HepG2 (cell line): Measurements from ENCODE around the gene PARK7. TPM values are rescaled to one million over a fixed set of nuclear protein-coding genes. Genes with fewer than 3 reads are reported as not detected.
A peak's percentile ranks its signal among the peaks of the same experiment; 100 is the strongest.

Experiments used
- ATAC-seq: fragments of 200-7000 bp; cut with Tn5 transposase; 3 replicates; pipeline ENCODE4 v1.9.1; 2020; ENCODE audit warnings: mild to moderate bottlenecking, moderate library complexity
- BruUV-seq: library from RNA; stranded (reverse); fragments of 400-500 nt; replicated peaks from 2 replicates; lab custom pipeline; 2021; lab: Mats Ljungman, UMichigan
- CTCF ChIA-PET: fragments of 300-600 bp; formaldehyde crosslinking; extraction: SDS; loops from one replicate; lab custom pipeline; 2021; ENCODE audit warnings: low total read pairs, inconsistent platforms, low intra/inter-chr PET ratio; lab: Yijun Ruan, JAX
- POLR2A ChIA-PET: fragments of 350-600 bp; sonication (Branson Sonifier 250); formaldehyde crosslinking; loops from one replicate; lab custom pipeline; 2020; ENCODE audit warnings: antibody characterized with exemption, inconsistent platforms; lab: Yijun Ruan, JAX
- DNase-seq: peaks from one replicate; pipeline ENCODE4 v3.0.0-alpha.2; 2015; ENCODE audit warnings: low spot score
- FAIRE-seq: peaks from 3 replicates; lab custom pipeline; 2011; peaks lifted over from hg19 to GRCh38; lab: Jason Lieb, UNC
- H2AFZ ChIP-seq: one replicate; pipeline ENCODE4 v1.6.1; 2011; ENCODE audit warnings: low read length, inconsistent platforms
- H3K27ac ChIP-seq: fragments of 300-600 bp; 3 replicates; pipeline ENCODE4 v1.8.0; 2011; ENCODE audit warnings: mixed run types, mild to moderate bottlenecking, mixed read lengths, low read length, inconsistent platforms; ENCODE audit not compliant: insufficient read depth; ENCODE audit errors: extremely low read length
- H3K27me3 ChIP-seq, 2 experiments: fragments of 200-600 bp in 1 of 2; 2 replicates in 1 of 2; 3 replicates in 1 of 2; pipeline versions ENCODE4 v1.6.0 to v1.8.0; 2011; ENCODE audit warnings: low read length in 2 of 2, mild to moderate bottlenecking in 2 of 2, moderate library complexity in 2 of 2, inconsistent platforms in 1 of 2; ENCODE audit not compliant: insufficient read depth in 2 of 2, control insufficient read depth in 1 of 2
- H3K36me3 ChIP-seq, 2 experiments: fragments of 200-600 bp in 1 of 2; replicated peaks in 1 of 2; 2 replicates in 1 of 2; 3 replicates in 1 of 2; pipeline versions ENCODE4 v1.5.1 to v1.8.0; 2011; ENCODE audit warnings: low read length in 2 of 2, inconsistent platforms in 1 of 2; ENCODE audit not compliant: insufficient read depth in 2 of 2, control insufficient read depth in 1 of 2
- H3K4me1 ChIP-seq: 2 replicates; pipeline ENCODE4 v1.5.1; 2012; ENCODE audit warnings: low read length, inconsistent platforms; ENCODE audit not compliant: insufficient read depth
- H3K4me2 ChIP-seq: 2 replicates; pipeline ENCODE4 v1.6.0; 2011; ENCODE audit warnings: low read depth, low read length, inconsistent platforms
- H3K4me3 ChIP-seq, 3 experiments: fragments of 200-600 bp in 1 of 3; sonication (generic), shearing (Covaris generic) in 1 of 3; replicated peaks in 1 of 3; 2 replicates each; pipeline ENCODE4 v1.5.1; 2011 to 2016; ENCODE audit warnings: low read length in 3 of 3, inconsistent platforms in 2 of 3, low read depth in 2 of 3, mild to moderate bottlenecking in 2 of 3, control low read depth in 1 of 3, mixed read lengths in 1 of 3; ENCODE audit not compliant: insufficient read depth in 1 of 3
- H3K79me2 ChIP-seq: one replicate; pipeline ENCODE4 v1.6.1; 2011; ENCODE audit warnings: low read length, inconsistent platforms; ENCODE audit not compliant: insufficient read depth
- H3K9ac ChIP-seq: 2 replicates; pipeline ENCODE4 v1.6.0; 2011; ENCODE audit warnings: mild to moderate bottlenecking, low read depth, low read length, inconsistent platforms; ENCODE audit not compliant: insufficient read depth
- H3K9me3 ChIP-seq: 2 replicates; pipeline ENCODE4 v1.5.1; 2012; ENCODE audit warnings: mild to moderate bottlenecking, low read length
- H4K20me1 ChIP-seq: 2 replicates; pipeline ENCODE4 v1.6.0; 2011; ENCODE audit warnings: inconsistent platforms, mild to moderate bottlenecking, low read length, moderate library complexity; ENCODE audit not compliant: insufficient read depth
- BHLHE40 ChIP-seq: IDR thresholded peaks from 2 replicates; pipeline ENCODE4 v1.6.1; 2011; ENCODE audit warnings: low read length, improper control_type of control experiment
- CHCHD3 ChIP-seq: sonication (generic); formaldehyde crosslinking; IDR thresholded peaks from 2 replicates; pipeline ENCODE4 v1.8.0; 2022; ENCODE audit warnings: mild to moderate bottlenecking, missing genetic modification reagents, moderate library complexity
- CREB1 ChIP-seq, 2 experiments: fragments of 450-650 bp in 1 of 2; IDR thresholded peaks; 2 replicates each; pipeline ENCODE4 v1.6.1; 2016 to 2017; ENCODE audit warnings: control low read depth in 1 of 2, mild to moderate bottlenecking in 1 of 2, missing compliant biosample characterization in 1 of 2, missing genetic modification characterization in 1 of 2
- DMAP1 ChIP-seq: IDR thresholded peaks from 2 replicates; pipeline ENCODE4 v1.6.1; 2016
- GPN1 ChIP-seq: sonication (generic); formaldehyde crosslinking; IDR thresholded peaks from 2 replicates; pipeline ENCODE4 v1.5.1; 2020; ENCODE audit warnings: missing genetic modification reagents, borderline replicate concordance
- HDAC1 ChIP-seq: sonication (generic); formaldehyde crosslinking; IDR thresholded peaks from 2 replicates; pipeline ENCODE4 v1.5.1; 2020; ENCODE audit warnings: mild to moderate bottlenecking, missing genetic modification reagents
- HDAC2 ChIP-seq: sonication (generic); formaldehyde crosslinking; IDR thresholded peaks from 2 replicates; pipeline ENCODE4 v1.4.0; 2020; ENCODE audit warnings: missing genetic modification reagents
- IRF2 ChIP-seq: IDR thresholded peaks from 2 replicates; pipeline ENCODE4 v1.6.1; 2018; ENCODE audit warnings: missing genetic modification reagents, missing compliant biosample characterization
- JUN ChIP-seq: sonication (generic); formaldehyde crosslinking; IDR thresholded peaks from 2 replicates; pipeline ENCODE4 v1.4.0; 2020; ENCODE audit warnings: mild to moderate bottlenecking, missing genetic modification reagents
- NFATC3 ChIP-seq: sonication (generic); formaldehyde crosslinking; IDR thresholded peaks from 2 replicates; pipeline ENCODE4 v1.5.1; 2020; ENCODE audit warnings: mild to moderate bottlenecking, missing genetic modification reagents
- NFYB ChIP-seq: sonication (generic); formaldehyde crosslinking; IDR thresholded peaks from 2 replicates; pipeline ENCODE4 v1.4.0; 2020; ENCODE audit warnings: missing genetic modification reagents
- NFYC ChIP-seq: IDR thresholded peaks from 2 replicates; pipeline ENCODE4 v1.6.1; 2016; ENCODE audit warnings: missing genetic modification reagents, missing compliant biosample characterization
- SMC3 ChIP-seq: IDR thresholded peaks from 2 replicates; pipeline ENCODE4 v1.6.1; 2011; ENCODE audit warnings: low read length, improper control_type of control experiment
- SPEN ChIP-seq: sonication (generic); formaldehyde crosslinking; IDR thresholded peaks from 2 replicates; pipeline ENCODE4 v1.5.1; 2020; ENCODE audit warnings: low read depth, mild to moderate bottlenecking, missing genetic modification reagents
- TARDBP ChIP-seq: sonication (generic); formaldehyde crosslinking; IDR thresholded peaks from 2 replicates; pipeline ENCODE4 v1.8.0; 2022; ENCODE audit warnings: mild to moderate bottlenecking, missing genetic modification reagents
- TEAD2 ChIP-seq: sonication (generic); formaldehyde crosslinking; IDR thresholded peaks from 2 replicates; pipeline ENCODE4 v1.9.0; 2021; ENCODE audit warnings: missing genetic modification reagents
- WIZ ChIP-seq: sonication (generic); formaldehyde crosslinking; IDR thresholded peaks from 2 replicates; pipeline ENCODE4 v1.5.1; 2020; ENCODE audit warnings: mild to moderate bottlenecking, missing genetic modification reagents
- ZBTB1 ChIP-seq: sonication (generic); formaldehyde crosslinking; IDR thresholded peaks from 2 replicates; pipeline ENCODE4 v1.4.0; 2020; ENCODE audit warnings: missing genetic modification reagents, borderline replicate concordance
- ZBTB21 ChIP-seq: sonication (generic); formaldehyde crosslinking; IDR thresholded peaks from 2 replicates; pipeline ENCODE4 v1.4.0; 2020; ENCODE audit warnings: missing genetic modification reagents
- ZBTB44 ChIP-seq: sonication (generic); formaldehyde crosslinking; IDR thresholded peaks from 2 replicates; pipeline ENCODE4 v1.4.0; 2020; ENCODE audit warnings: missing genetic modification reagents
- ZC3H13 ChIP-seq: sonication (generic); formaldehyde crosslinking; IDR thresholded peaks from 2 replicates; pipeline ENCODE4 v1.8.1; 2023; ENCODE audit warnings: mild to moderate bottlenecking, missing genetic modification reagents, moderate library complexity
- ZNF337 ChIP-seq: sonication (generic); formaldehyde crosslinking; IDR thresholded peaks from 2 replicates; pipeline ENCODE4 v1.5.1; 2020; ENCODE audit warnings: missing genetic modification reagents, low read depth, mild to moderate bottlenecking, borderline replicate concordance
- WGBS: methylation state at CpG from one replicate; pipeline ENCODE4 v1.1.6; 2017; ENCODE audit warnings: low lambda C conversion rate; 5-methylcytosine and 5-hydroxymethylcytosine counted together
- in situ Hi-C: cut with HindIII; loops from 2 replicates; pipeline ENCODE4 v1.10.0; 2017; ENCODE audit warnings: low pct_unique_long_range_greater_than_20kb; ENCODE audit not compliant: extremely low pct_ligation_motif_present
- intact Hi-C: fragments of 100-400 bp; cut with micrococcal nuclease; formaldehyde crosslinking; loops from one replicate; pipeline ENCODE4 v1.10.0; 2022; ENCODE audit not compliant: unreplicated experiment
- polyA plus RNA-seq, 8 experiments: library from polyadenylated mRNA; depleted of rRNA in 3 of 8; stranded (reverse) in 7 of 8; unstranded in 1 of 8; fragments of >200 nt; fragmentation: Illumina TruSeq in 4 of 8; extraction: Trizol in 4 of 8; gene quantifications; 2 replicates each; pipeline versions ENCODE4 v1.2.1 to v1.2.3, GENCODE V29; 2011 to 2016; ENCODE audit warnings: low read depth in 4 of 8, missing spikeins in 1 of 8, mixed read lengths in 1 of 8; ENCODE audit not compliant: insufficient read depth in 1 of 8
- total RNA-seq, 5 experiments: library from RNA; depleted of rRNA; stranded (reverse); fragments of >200 nt; fragmentation: Illumina TruSeq; extraction: Trizol; gene quantifications; 2 replicates each; pipeline ENCODE4 v1.2.3, GENCODE V29; 2016; ENCODE audit warnings: low read depth in 1 of 5
- TF ChIP-seq, protein P1 (sequence below): sonication (generic); formaldehyde crosslinking; IDR thresholded peaks from 2 replicates; pipeline ENCODE4 v1.4.0; 2020; ENCODE audit warnings: missing genetic modification reagents, low read depth, mild to moderate bottlenecking, borderline replicate concordance

The PARK7 gene
- total and polyA plus RNA-seq, 2 of the 13 experiments (the other 11 are each of a cell fraction or from before 2014, with no cell fraction given) = 212 to 296 TPM

DNA sequence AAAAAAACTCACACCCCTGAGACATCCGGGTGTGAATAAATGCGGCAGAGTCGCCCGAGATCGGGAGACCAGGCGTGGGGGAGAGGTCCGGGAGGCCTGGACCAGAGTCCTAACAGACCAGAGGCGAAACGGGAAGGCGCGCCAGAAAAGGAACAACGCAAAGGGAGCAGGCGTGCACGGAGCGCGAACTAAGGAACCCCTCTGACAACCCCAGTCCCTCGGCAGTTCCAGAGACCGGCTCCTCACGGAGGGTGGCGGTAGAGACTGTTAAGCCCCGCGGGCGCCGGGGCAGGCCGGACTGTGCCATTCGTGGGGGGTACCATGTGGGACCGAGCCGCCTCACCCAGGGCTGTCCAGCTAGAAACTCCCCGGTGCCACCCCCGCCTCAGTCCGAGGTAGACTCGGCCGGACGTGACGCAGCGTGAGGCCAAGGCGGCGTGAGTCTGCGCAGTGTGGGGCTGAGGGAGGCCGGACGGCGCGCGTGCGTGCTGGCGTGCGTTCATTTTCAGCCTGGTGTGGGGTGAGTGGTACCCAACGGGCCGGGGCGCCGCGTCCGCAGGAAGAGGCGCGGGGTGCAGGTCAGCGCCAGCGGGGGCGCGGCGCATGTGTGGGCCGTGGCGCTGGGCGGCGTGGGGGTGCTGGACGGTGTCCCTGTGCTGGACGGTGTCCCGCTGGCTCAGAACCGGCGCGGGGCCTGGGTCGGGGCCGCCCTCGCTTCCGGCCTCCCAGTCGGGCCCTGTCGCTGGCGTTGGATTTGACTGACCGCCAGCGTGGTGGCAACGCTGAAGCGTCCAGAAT, at the start of gene PARK7 (continued):
- TF ChIP-seq SMC3 (no peak; the same call in 1 of the 2 replicates), ZNF337 (CRISPR knock-in tag) (peak; percentile 94), HDAC2 (CRISPR knock-in tag) (no peak), NFYB (no peak)

GRCh38 chr1:7912145-7912544, 49.4 kb upstream of the PARK7 start:
- POLR2A ChIA-PET = no interaction called here
- intact Hi-C loops (no loop called here), in situ Hi-C loops (no loop called here)
- no peaks in the 10 kb centered on the region for H3K79me2 ChIP-seq
- no peak overlapping the region for H2AFZ ChIP-seq
- CTCF ChIA-PET = no interaction called here
- no peak overlapping the region for H3K27ac ChIP-seq
- H3K36me3 ChIP-seq = no peaks in the 10 kb centered on the region
- no peaks in the 10 kb centered on the region for H3K9me3 ChIP-seq
- H3K4me1 ChIP-seq = peaks cover 7% of the 10 kb centered on the region
- WGBS = 58% methylated on average over 3 of the region's 3 CpGs
- H3K4me2 ChIP-seq = 0 out of 2 replicates have a peak overlapping the region, but pooled peaks have one; percentile 83
- H3K9ac ChIP-seq = no peak overlapping the region
- H3K27me3 ChIP-seq = peaks cover 3 to 15% of the 10 kb centered on the region in 2 experiments; a peak in 3 of 5 replicates
- no peak for DNase-seq
- no peak for ATAC-seq
- no peak for FAIRE-seq
- no TSS peak for BruUV-seq
- no peak overlapping the region for H3K4me3 ChIP-seq
- TF ChIP-seq ZC3H13 (CRISPR knock-in tag) (no peak), NFYC (CRISPR knock-in tag) (no peak), TEAD2 (CRISPR knock-in tag) (no peak), BHLHE40 (no peak), NFATC3 (CRISPR knock-in tag) (no peak), CREB1 (IDR thresholded peaks at IDR 0.05) (no peak), CREB1 (CRISPR knock-in tag; IDR thresholded peaks at IDR 0.05) (no peak), ZBTB44 (no peak), HDAC1 (CRISPR knock-in tag) (no peak), CHCHD3 (CRISPR knock-in tag) (no peak), ZBTB21 (no peak), TARDBP (CRISPR knock-in tag) (no peak), ZBTB1 (CRISPR knock-in tag) (no peak), GPN1 (CRISPR knock-in tag) (no peak), IRF2 (CRISPR knock-in tag) (no peak), SPEN (no peak), WIZ (CRISPR knock-in tag) (no peak), JUN (CRISPR knock-in tag) (no peak), DMAP1 (no peak)
- TF ChIP-seq, protein P1, sequence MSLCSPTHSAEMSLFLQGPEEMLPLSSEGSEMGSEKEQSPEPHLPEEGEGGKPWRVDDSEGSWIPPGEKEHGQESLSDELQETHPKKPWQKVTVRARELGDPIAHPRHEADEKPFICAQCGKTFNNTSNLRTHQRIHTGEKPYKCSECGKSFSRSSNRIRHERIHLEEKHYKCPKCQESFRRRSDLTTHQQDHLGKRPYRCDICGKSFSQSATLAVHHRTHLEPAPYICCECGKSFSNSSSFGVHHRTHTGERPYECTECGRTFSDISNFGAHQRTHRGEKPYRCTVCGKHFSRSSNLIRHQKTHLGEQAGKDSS = no peak
- H4K20me1 ChIP-seq = no peaks in the 10 kb centered on the region
